ENCODE measurements around the gene ADAMTS18.

Gene ADAMTS18

DNA sequence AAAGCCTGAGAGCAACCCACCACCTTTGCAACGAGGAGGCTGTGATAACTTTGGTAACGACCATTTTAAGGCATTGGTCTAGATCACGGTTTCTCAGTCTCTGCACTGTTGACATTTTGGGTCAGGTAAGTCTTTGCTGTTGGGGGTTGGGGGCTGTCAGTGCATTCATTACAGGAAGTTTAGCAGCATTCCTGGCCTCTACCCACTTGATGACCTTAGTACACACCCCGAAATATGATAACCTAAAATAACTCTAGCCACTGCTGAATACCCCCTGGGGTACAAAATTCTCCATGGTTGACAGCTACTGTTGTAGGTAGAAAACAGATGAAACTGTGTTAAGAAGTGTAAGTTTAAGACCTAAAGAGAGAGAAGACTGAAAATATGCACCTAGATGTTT, 36.3 kb downstream of the ADAMTS18 start:
- Histone ChIP-seq H3K36me3 (ENCODE audit: control insufficient read depth, insufficient read depth, low read length) (no peaks in the 10 kb centered on the region), H3K4me1 (ENCODE audit: control insufficient read depth, insufficient read depth, low read length, poor library complexity, severe bottlenecking) (peaks cover 2% of the 10 kb centered on the region)
- 65 to 80% methylated on average over 1 to 3 of the region's 4 CpGs for WGBS, 2 experiments (ENCODE audit: insufficient coverage in 2 of 2)

DNA sequence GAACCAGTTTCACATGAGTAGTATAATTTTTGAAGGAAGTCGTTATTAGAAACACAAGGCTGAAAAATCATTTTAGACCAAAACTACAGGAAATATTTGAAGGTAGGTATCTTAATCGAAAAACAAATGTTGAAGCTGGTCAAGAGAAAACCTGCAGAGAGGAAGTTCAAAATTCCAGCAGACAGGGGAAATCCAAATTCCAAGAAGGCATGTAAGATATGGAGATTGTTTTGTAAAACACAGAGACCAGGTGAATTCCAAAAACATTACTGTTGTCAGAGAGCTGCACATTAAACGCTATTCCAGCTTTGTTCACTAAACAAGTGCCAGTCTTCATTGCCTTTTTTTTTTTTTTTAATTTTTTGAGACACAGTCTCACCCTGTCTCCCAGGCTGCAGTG, 38.4 kb downstream of the ADAMTS18 start:
- Histone ChIP-seq H3K36me3 (ENCODE audit: control insufficient read depth, insufficient read depth, low read length) (no peaks in the 10 kb centered on the region), H3K9me3 (ENCODE audit: control insufficient read depth, low read length) (no peaks in the 10 kb centered on the region), H3K27ac (ENCODE audit: low read depth, low read length, severe bottlenecking) (no peak overlapping the region), H3K4me3 (ENCODE audit: extremely low read depth, insufficient read depth, low read length, poor library complexity, severe bottlenecking) (no peak overlapping the region), H3K4me1 (ENCODE audit: control insufficient read depth, insufficient read depth, low read length, poor library complexity, severe bottlenecking) (no peaks in the 10 kb centered on the region)
- WGBS, 2 experiments (ENCODE audit: insufficient coverage in 2 of 2), result 90 to 100% methylated on average over 2 of the region's 3 CpGs

More for the DNA sequence above, 36.3 kb downstream of the ADAMTS18 start:
- Histone ChIP-seq H3K27ac (ENCODE audit: low read depth, low read length, severe bottlenecking) (no peak overlapping the region), H3K9me3 (ENCODE audit: control insufficient read depth, low read length) (no peaks in the 10 kb centered on the region), H3K4me3 (ENCODE audit: extremely low read depth, insufficient read depth, low read length, poor library complexity, severe bottlenecking) (no peak overlapping the region)

DNA sequence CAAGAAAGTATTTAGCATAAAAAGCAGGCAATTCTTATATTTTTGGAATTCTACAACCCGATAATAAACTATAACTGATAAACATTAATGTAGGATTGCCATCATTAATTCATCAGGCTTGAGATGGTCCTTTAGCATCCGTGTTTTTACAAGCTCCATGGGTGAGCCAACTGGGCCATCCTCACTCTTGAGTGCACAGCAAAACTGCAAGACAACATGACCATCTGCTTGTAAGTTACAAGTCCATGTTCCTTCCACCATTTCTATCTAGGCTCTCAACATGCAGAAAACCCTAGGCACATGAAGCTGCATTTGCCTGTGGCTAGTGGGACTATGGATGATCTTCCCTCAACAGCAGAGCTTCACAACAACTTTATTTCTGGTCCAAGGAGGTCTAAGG, 40.1 kb downstream of the ADAMTS18 start:
- WGBS, 2 experiments (ENCODE audit: insufficient coverage in 2 of 2), result 78 to 100% methylated on average over 1 of the region's 2 CpGs
- Histone ChIP-seq H3K4me1 (ENCODE audit: control insufficient read depth, insufficient read depth, low read length, poor library complexity, severe bottlenecking) (no peaks in the 10 kb centered on the region), H3K27ac (ENCODE audit: low read depth, low read length, severe bottlenecking) (no peak overlapping the region), H3K9me3 (ENCODE audit: control insufficient read depth, low read length) (no peaks in the 10 kb centered on the region), H3K4me3 (ENCODE audit: extremely low read depth, insufficient read depth, low read length, poor library complexity, severe bottlenecking) (no peak overlapping the region), H3K36me3 (ENCODE audit: control insufficient read depth, insufficient read depth, low read length) (no peaks in the 10 kb centered on the region)

DNA sequence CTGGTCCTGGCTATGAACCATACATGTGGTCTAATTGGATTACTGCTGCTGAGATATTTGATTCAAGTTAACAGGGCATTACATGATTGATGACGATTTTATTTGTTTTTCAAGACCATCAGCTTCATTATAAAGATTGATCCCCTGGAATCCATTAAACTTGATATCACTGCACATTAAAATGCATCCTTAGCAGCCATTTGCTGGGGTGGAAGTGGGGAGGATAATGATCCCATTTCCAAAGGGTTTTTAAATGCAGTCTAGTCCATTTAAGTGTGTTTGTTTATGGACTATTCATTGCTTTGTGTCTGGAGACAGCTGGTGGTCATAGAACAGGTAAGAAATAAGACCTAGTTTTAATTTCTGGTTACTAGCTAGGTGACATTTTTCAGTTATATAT, 40.9 kb downstream of the ADAMTS18 start:
- no CpG with 5 or more reads among the region's 1 CpG for WGBS, 2 experiments (ENCODE audit: insufficient coverage in 2 of 2)
- Histone ChIP-seq H3K4me3 (ENCODE audit: extremely low read depth, insufficient read depth, low read length, poor library complexity, severe bottlenecking) (no peak overlapping the region), H3K4me1 (ENCODE audit: control insufficient read depth, insufficient read depth, low read length, poor library complexity, severe bottlenecking) (no peaks in the 10 kb centered on the region), H3K36me3 (ENCODE audit: control insufficient read depth, insufficient read depth, low read length) (no peaks in the 10 kb centered on the region), H3K27ac (ENCODE audit: low read depth, low read length, severe bottlenecking) (no peak overlapping the region), H3K9me3 (ENCODE audit: control insufficient read depth, low read length) (no peaks in the 10 kb centered on the region)

DNA sequence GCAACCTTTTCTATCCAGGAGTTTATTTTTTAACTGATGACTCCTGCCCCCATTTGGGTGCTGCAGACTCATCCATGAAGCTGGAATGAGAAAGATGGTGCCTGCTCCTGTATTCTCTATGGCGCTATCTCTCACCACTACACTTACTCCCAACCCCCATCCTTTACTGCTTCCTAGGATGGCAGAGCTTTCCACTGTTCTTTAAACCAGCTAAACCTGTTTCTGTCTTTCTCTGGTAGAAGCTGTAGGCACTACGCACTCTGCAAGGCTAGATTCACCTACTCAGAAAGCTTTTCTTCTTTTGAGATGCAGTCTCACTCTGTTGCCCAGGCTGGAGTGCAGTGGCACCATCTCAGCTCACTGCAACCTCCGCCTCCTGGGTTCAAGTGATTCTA, 47.0 kb downstream of the ADAMTS18 start:
- H3K4me1 ChIP-seq (ENCODE audit: control insufficient read depth, insufficient read depth, low read length, poor library complexity, severe bottlenecking), result no peaks in the 10 kb centered on the region
- WGBS, 2 experiments (ENCODE audit: insufficient coverage in 2 of 2), result 82 to 90% methylated on average over 3 of the region's 3 CpGs
- H3K4me3 ChIP-seq (ENCODE audit: extremely low read depth, insufficient read depth, low read length, poor library complexity, severe bottlenecking), result no peak overlapping the region
- no peak overlapping the region for H3K27ac ChIP-seq (ENCODE audit: low read depth, low read length, severe bottlenecking)
- no peaks in the 10 kb centered on the region for H3K36me3 ChIP-seq (ENCODE audit: control insufficient read depth, insufficient read depth, low read length)
- no peaks in the 10 kb centered on the region for H3K9me3 ChIP-seq (ENCODE audit: control insufficient read depth, low read length)

DNA sequence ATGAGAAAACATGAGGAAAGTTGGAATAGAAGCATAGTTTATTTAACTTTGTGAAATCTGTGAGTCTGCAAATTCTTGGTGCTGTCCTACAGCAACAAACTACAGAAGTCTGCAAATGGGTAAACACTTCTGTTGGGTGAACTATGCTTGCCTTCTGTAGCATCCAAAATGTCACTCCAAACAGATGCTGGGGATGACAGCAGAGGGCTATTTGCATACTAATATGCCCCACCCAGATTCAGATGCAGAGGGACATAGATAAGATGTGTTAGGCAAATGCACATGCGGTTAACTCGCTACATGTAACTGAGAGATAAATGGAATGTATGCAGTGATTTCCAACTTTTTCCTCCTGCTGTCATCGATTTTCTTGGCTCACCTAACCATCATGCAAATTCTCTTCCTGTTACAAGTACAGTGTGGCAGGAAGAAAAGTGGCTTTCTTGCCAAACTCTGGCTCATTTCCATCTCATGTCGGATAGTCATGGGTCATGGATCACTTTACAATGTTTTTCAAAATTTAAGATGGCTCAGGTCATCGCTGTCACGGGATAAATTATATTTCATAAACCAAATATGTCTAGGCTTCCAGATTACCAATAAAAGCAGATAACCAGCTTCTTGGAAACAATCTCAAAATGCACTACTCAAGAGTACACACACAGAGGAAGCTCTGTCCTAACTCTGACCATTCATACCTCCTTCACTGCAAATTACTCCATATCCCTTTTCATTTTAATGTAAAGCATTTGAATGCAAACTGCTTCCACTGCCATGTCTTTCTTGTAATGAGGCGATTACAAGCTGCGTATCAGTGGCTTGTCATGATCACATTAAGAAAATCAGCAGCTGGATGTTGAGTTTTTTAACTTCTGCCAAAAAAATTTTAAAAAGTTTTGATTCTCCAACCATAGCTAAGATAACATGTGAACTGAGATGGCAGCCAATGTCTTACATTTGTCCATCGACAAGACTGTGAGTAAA, 47.7 kb downstream of the ADAMTS18 start:
- H3K4me1 ChIP-seq (ENCODE audit: control insufficient read depth, insufficient read depth, low read length, poor library complexity, severe bottlenecking), result no peaks in the 10 kb centered on the region
- H3K9me3 ChIP-seq (ENCODE audit: control insufficient read depth, low read length), result no peaks in the 10 kb centered on the region
- H3K36me3 ChIP-seq (ENCODE audit: control insufficient read depth, insufficient read depth, low read length), result no peaks in the 10 kb centered on the region
- H3K27ac ChIP-seq (ENCODE audit: low read depth, low read length, severe bottlenecking), result no peak overlapping the region
- 94 to 97% methylated on average over 7 to 9 of the region's 9 CpGs for WGBS, 2 experiments (ENCODE audit: insufficient coverage in 2 of 2)
- H3K4me3 ChIP-seq (ENCODE audit: extremely low read depth, insufficient read depth, low read length, poor library complexity, severe bottlenecking), result no peak overlapping the region

DNA sequence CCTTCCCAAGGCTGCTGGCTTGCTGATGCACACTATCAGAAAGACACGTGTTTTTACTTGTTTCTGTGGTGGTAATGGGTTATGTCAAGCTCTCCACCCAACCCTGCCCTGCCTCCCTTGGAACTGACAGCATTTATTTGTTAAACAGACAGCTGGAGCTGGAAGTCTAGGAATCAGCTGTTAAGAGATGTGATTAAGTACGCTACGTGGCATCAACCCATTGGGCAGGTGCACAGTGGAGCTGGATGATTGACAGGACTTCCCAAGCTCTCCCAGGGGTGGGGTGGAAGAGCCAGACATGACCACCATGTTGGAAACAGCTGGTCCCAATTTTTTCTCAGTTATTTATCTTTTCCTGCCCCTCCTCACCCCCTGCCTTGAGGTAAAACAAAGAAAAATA, 49.4 kb downstream of the ADAMTS18 start:
- Histone ChIP-seq H3K36me3 (ENCODE audit: control insufficient read depth, insufficient read depth, low read length) (no peaks in the 10 kb centered on the region), H3K27ac (ENCODE audit: low read depth, low read length, severe bottlenecking) (no peak overlapping the region)
- WGBS, 2 experiments (ENCODE audit: insufficient coverage in 2 of 2), result 89 to 93% methylated on average over 2 to 3 of the region's 3 CpGs

DNA sequence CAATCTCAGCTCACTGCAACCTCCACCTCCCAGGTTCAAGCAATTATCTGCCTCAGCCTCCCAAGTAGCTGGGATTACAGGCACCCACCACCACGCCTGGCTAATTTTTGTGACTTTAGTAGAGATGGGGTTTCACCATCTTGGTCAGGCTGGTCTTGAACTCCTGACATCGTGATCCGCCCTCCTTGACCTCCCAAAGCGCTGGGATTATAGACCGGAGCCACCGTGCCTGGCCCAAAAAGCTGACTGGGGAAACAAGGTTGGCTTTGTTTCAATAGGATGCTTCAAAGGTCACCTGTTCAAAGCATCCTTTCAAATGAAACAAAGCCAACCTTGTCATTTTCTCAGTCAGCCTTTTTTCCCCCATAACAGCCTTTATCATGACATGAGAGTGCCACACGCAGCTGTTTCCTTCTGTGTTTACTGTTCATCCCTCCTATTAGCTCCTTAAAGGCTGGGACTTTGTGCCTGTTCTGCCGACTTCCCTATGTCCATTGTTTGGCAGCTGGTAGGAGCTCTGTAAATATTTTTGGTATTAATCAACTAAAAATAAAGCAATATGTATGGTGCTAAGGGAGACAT, 51.1 kb downstream of the ADAMTS18 start:
- 80 to 97% methylated on average over 6 to 7 of the region's 8 CpGs for WGBS, 2 experiments (ENCODE audit: insufficient coverage in 2 of 2)

More for the DNA sequence above, 49.4 kb downstream of the ADAMTS18 start:
- H3K4me1 ChIP-seq (ENCODE audit: control insufficient read depth, insufficient read depth, low read length, poor library complexity, severe bottlenecking), result no peaks in the 10 kb centered on the region
- no peak overlapping the region for H3K4me3 ChIP-seq (ENCODE audit: extremely low read depth, insufficient read depth, low read length, poor library complexity, severe bottlenecking)
- no peaks in the 10 kb centered on the region for H3K9me3 ChIP-seq (ENCODE audit: control insufficient read depth, low read length)

DNA sequence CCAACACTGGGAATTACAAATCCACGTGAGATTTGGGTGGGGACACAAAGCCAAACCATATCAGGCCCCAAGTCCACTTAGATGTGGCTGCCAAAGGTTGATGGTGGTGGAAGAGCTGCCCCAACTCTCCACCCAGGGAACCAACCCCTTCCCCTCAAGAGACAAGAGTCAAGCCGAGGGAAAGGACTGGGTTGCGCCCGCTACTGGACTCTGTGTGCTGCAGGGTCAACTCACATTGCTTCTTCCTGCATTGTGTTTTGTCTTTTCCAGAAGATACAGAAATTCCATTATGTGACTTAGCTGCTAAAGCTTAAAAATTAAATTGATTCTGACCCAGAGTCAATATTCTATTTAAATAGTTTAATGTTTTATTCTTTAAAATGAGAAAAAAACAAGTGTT, 58.5 kb downstream of the ADAMTS18 start:
- Histone ChIP-seq H3K4me1 (ENCODE audit: control insufficient read depth, insufficient read depth, low read length, poor library complexity, severe bottlenecking) (no peaks in the 10 kb centered on the region), H3K4me3 (ENCODE audit: extremely low read depth, insufficient read depth, low read length, poor library complexity, severe bottlenecking) (no peak overlapping the region)
- 94 to 100% methylated on average over 3 of the region's 4 CpGs for WGBS, 2 experiments (ENCODE audit: insufficient coverage in 2 of 2)

More for the DNA sequence above, 51.1 kb downstream of the ADAMTS18 start:
- H3K4me3 ChIP-seq (ENCODE audit: extremely low read depth, insufficient read depth, low read length, poor library complexity, severe bottlenecking), result no peak overlapping the region
- no peaks in the 10 kb centered on the region for H3K9me3 ChIP-seq (ENCODE audit: control insufficient read depth, low read length)
- H3K36me3 ChIP-seq (ENCODE audit: control insufficient read depth, insufficient read depth, low read length), result no peaks in the 10 kb centered on the region
- no peak overlapping the region for H3K27ac ChIP-seq (ENCODE audit: low read depth, low read length, severe bottlenecking)
- H3K4me1 ChIP-seq (ENCODE audit: control insufficient read depth, insufficient read depth, low read length, poor library complexity, severe bottlenecking), result no peaks in the 10 kb centered on the region

DNA sequence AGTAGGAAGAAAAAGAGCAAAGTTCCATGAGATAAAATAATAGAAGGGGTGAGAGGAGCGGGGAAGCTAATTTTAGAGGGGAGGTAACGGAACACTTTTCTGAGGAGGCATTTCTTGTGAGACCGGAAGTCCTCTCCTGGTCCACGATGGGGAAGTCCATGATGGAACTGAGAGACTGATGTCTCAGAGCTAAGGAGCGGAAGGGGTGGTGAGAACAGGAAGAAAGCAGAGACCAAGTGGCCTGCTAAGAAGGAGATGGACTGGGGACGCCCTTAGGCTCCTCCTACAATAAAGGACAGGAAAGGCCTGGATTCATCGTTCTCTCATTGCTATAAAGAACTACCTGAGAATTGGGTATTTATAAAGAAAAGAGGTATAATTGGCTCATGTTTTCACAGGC, 59.4 kb downstream of the ADAMTS18 start:
- Histone ChIP-seq H3K36me3 (ENCODE audit: control insufficient read depth, insufficient read depth, low read length) (no peaks in the 10 kb centered on the region), H3K4me3 (ENCODE audit: extremely low read depth, insufficient read depth, low read length, poor library complexity, severe bottlenecking) (no peak overlapping the region), H3K4me1 (ENCODE audit: control insufficient read depth, insufficient read depth, low read length, poor library complexity, severe bottlenecking) (no peaks in the 10 kb centered on the region), H3K27ac (ENCODE audit: low read depth, low read length, severe bottlenecking) (no peak overlapping the region), H3K9me3 (ENCODE audit: control insufficient read depth, low read length) (no peaks in the 10 kb centered on the region)
- 91 to 97% methylated on average over 4 to 7 of the region's 7 CpGs for WGBS, 2 experiments (ENCODE audit: insufficient coverage in 2 of 2)

More for the DNA sequence above, 58.5 kb downstream of the ADAMTS18 start:
- Histone ChIP-seq H3K36me3 (ENCODE audit: control insufficient read depth, insufficient read depth, low read length) (no peaks in the 10 kb centered on the region), H3K27ac (ENCODE audit: low read depth, low read length, severe bottlenecking) (no peak overlapping the region), H3K9me3 (ENCODE audit: control insufficient read depth, low read length) (no peaks in the 10 kb centered on the region)

DNA sequence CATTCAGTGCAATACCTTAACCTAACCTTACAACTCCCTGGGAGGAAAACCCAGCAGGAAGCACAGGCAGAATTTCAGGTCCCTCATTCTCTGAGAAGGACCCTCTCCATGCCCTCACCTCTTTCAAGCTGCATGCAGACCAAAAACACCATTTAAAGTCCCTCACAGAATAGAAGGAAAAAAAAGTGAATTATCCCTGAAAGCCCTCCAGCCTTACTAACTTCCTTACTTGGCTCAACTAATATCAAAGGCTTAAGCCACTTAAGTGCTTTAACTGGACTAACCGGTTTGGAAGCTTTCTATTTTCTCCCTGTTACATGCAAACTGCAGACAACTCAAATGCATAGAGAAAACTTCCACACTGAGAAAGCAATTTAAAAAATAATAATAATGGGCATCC, 60.5 kb downstream of the ADAMTS18 start:
- WGBS, 2 experiments (ENCODE audit: insufficient coverage in 2 of 2), result 69% methylated on average over 1 of the region's 1 CpG; no CpG with 5 or more reads in 1 of the 2 experiments
- Histone ChIP-seq H3K27ac (ENCODE audit: low read depth, low read length, severe bottlenecking) (no peak overlapping the region), H3K9me3 (ENCODE audit: control insufficient read depth, low read length) (no peaks in the 10 kb centered on the region), H3K36me3 (ENCODE audit: control insufficient read depth, insufficient read depth, low read length) (no peaks in the 10 kb centered on the region), H3K4me1 (ENCODE audit: control insufficient read depth, insufficient read depth, low read length, poor library complexity, severe bottlenecking) (no peaks in the 10 kb centered on the region), H3K4me3 (ENCODE audit: extremely low read depth, insufficient read depth, low read length, poor library complexity, severe bottlenecking) (no peak overlapping the region)

All from mesodermal cell (in vitro differentiated cells).